HCT116 (cell line): ENCODE results near the gene CIT.

Experiments used
- ATF3 ChIP-seq: IDR thresholded peaks from 2 replicates; pipeline ENCODE4 v1.6.1; 2012
- CBX3 ChIP-seq: IDR thresholded peaks from 2 replicates; pipeline ENCODE4 v1.6.1; 2012; ENCODE audit warnings: low read depth
- CEBPB ChIP-seq: IDR thresholded peaks from 2 replicates; pipeline ENCODE4 v1.6.1; 2012; ENCODE audit warnings: low read depth
- CTCF ChIP-seq, 3 experiments: fragments of 200-600 bp in 1 of 3; sonication (generic) in 1 of 3; IDR thresholded peaks in 2 of 3; conservative IDR thresholded peaks in 1 of 3; 2 replicates each; pipeline ENCODE4 v1.5.1; 2012 to 2017; ENCODE audit warnings: low read depth in 2 of 3, low read length in 2 of 3, antibody characterized with exemption in 1 of 3, borderline replicate concordance in 1 of 3, control low read depth in 1 of 3, mild to moderate bottlenecking in 1 of 3, mixed read lengths in 1 of 3, mixed run types in 1 of 3, moderate library complexity in 1 of 3; ENCODE audit not compliant: insufficient read depth in 1 of 3
- EGR1 ChIP-seq: IDR thresholded peaks from 2 replicates; pipeline ENCODE4 v1.6.1; 2012; ENCODE audit warnings: low read depth
- ELF1 ChIP-seq: IDR thresholded peaks from 2 replicates; pipeline ENCODE4 v1.6.1; 2012; ENCODE audit warnings: low read depth, borderline replicate concordance
- EZH2 ChIP-seq: fragments of 200-600 bp; sonication (generic); IDR thresholded peaks from 2 replicates; pipeline ENCODE4 v1.6.1; 2017; ENCODE audit warnings: antibody characterized with exemption, mixed run types
- JUND ChIP-seq: IDR thresholded peaks from 2 replicates; pipeline ENCODE4 v1.6.1; 2012
- MAX ChIP-seq: IDR thresholded peaks from 2 replicates; pipeline ENCODE4 v1.6.1; 2012
- POLR2A ChIP-seq: IDR thresholded peaks from 2 replicates; pipeline ENCODE4 v1.7.0; 2011; ENCODE audit warnings: borderline replicate concordance; ENCODE audit not compliant: insufficient read depth, insufficient read length; ENCODE audit errors: extremely low read depth
- POLR2AphosphoS5 ChIP-seq: IDR thresholded peaks from 2 replicates; pipeline ENCODE4 v1.6.1; 2011; ENCODE audit warnings: mild to moderate bottlenecking, low read depth, low read length, moderate library complexity
- SIN3A ChIP-seq: IDR thresholded peaks from 2 replicates; pipeline ENCODE4 v1.6.1; 2012; ENCODE audit warnings: low read depth
- TCF7L2 ChIP-seq: IDR thresholded peaks from 2 replicates; pipeline ENCODE4 v1.7.0; 2011; ENCODE audit warnings: borderline replicate concordance, inconsistent platforms; ENCODE audit not compliant: insufficient read depth, insufficient read length; ENCODE audit errors: extremely low read depth
- YY1 ChIP-seq: IDR thresholded peaks from 2 replicates; pipeline ENCODE4 v1.6.1; 2011; ENCODE audit warnings: low read length, low read depth, moderate library complexity, mild to moderate bottlenecking; ENCODE audit not compliant: insufficient replicate concordance; ENCODE audit errors: extremely low read depth

- TF ChIP-seq CTCF (IDR thresholded peaks at IDR 0.05 in 2 of 3, conservative IDR thresholded peaks at IDR 0.05 in 1 of 3; ENCODE audit: borderline replicate concordance in 1 of 3, insufficient read depth in 1 of 3, low read depth in 2 of 3, low read length in 2 of 3): no peak
- no peak for TF ChIP-seq CEBPB
- no peak for TF ChIP-seq EGR1
- TF ChIP-seq POLR2AphosphoS5: no peak
- no peak for TF ChIP-seq ELF1
- TF ChIP-seq YY1: no peak
- TF ChIP-seq CBX3: no peak
- TF ChIP-seq POLR2A: no peak
- no peak for TF ChIP-seq SIN3A
- TF ChIP-seq EZH2: no peak
- no peak for TF ChIP-seq JUND
- no peak for TF ChIP-seq MAX
- no peak for TF ChIP-seq TCF7L2
- TF ChIP-seq ATF3: no peak
These were observed 146.7 kb downstream of the CIT start for GRCh38 chr12:119730381-119730780.
